GM21717 (cell line): ENCODE results near the gene ASTE1.
"Not testable (repeated sequence)": the region's sequence is repeated elsewhere in the genome, so short reads cannot be mapped to it uniquely, and the experiment has no call there.

Experiments used
- ATAC-seq: cut with Tn5 transposase; IDR thresholded peaks from one replicate; pipeline ENCODE4 v1.9.1; 2021; ENCODE audit warnings: mild to moderate bottlenecking, moderate library complexity; ENCODE audit not compliant: unreplicated experiment

The ASTE1 gene

GRCh38 chr3:131009698-131010097 lies 16.9 kb downstream of the ASTE1 start:
- ATAC-seq: no peak

- ATAC-seq: no peak
Observed at GRCh38 chr3:131008326-131008725, 18.3 kb downstream of the ASTE1 start.

- no peak for ATAC-seq
Observed at GRCh38 chr3:131007782-131008181, 18.8 kb downstream of the ASTE1 start.

GRCh38 chr3:131007256-131007655 lies 19.4 kb downstream of the ASTE1 start:
- ATAC-seq: no peak

- no peak for ATAC-seq
Observed at GRCh38 chr3:131004603-131005002, 22.0 kb downstream of the ASTE1 start.

- no peak for ATAC-seq
Observed at GRCh38 chr3:131001071-131001470, 25.6 kb downstream of the ASTE1 start.

- ATAC-seq: no peak
Observed at GRCh38 chr3:130997289-130997688, 29.3 kb downstream of the ASTE1 start.

- no peak for ATAC-seq
Observed at GRCh38 chr3:130992344-130992743, 34.3 kb downstream of the ASTE1 start.

- ATAC-seq: no peak
Observed at GRCh38 chr3:130991126-130991525, 35.5 kb downstream of the ASTE1 start.

GRCh38 chr3:130990282-130990681 lies 36.3 kb downstream of the ASTE1 start:
- no peak for ATAC-seq

GRCh38 chr3:130981469-130981868 lies 45.2 kb downstream of the ASTE1 start:
- ATAC-seq: no peak

- no peak for ATAC-seq
Observed at GRCh38 chr3:130979117-130979516, 47.5 kb downstream of the ASTE1 start.

GRCh38 chr3:130976706-130977105 lies 49.9 kb downstream of the ASTE1 start:
- no peak for ATAC-seq

GRCh38 chr3:130975251-130975650 lies 51.4 kb downstream of the ASTE1 start:
- ATAC-seq: no peak

- no peak for ATAC-seq
Observed at GRCh38 chr3:130974201-130974600, 52.4 kb downstream of the ASTE1 start.

- ATAC-seq: no peak
Observed at GRCh38 chr3:130973406-130973805, 53.2 kb downstream of the ASTE1 start.

- ATAC-seq: not testable (repeated sequence)
Observed at GRCh38 chr3:130972592-130972991, 54.0 kb downstream of the ASTE1 start.

GRCh38 chr3:130971208-130971607 lies 55.4 kb downstream of the ASTE1 start:
- ATAC-seq: no peak

- ATAC-seq: no peak
Observed at GRCh38 chr3:130969621-130970020, 57.0 kb downstream of the ASTE1 start.

GRCh38 chr3:130968221-130968620 lies 58.4 kb downstream of the ASTE1 start:
- ATAC-seq: no peak

- ATAC-seq: no peak
Observed at GRCh38 chr3:130967281-130967680, 59.3 kb downstream of the ASTE1 start.

- no peak for ATAC-seq
Observed at GRCh38 chr3:130963878-130964277, 62.7 kb downstream of the ASTE1 start.
